T-helper 17 cell (primary cell): ENCODE measurements around the gene IKBKE. TPM values are rescaled to one million over a fixed set of nuclear protein-coding genes. Genes with fewer than 3 reads are reported as not detected.

ENCODE experiments used
- ATAC-seq: fragments of 150-1000 bp; cut with Tn5 transposase; 2 replicates; pipeline ENCODE4 v1.10.0; 2021; ENCODE audit warnings: mild to moderate bottlenecking, moderate library complexity
- DNase-seq, 3 donors: peaks; one replicate each; pipeline versions ENCODE4 v3.0.0 to v3.0.0-alpha.2; 2020 to 2021
- H3K9me3 ChIP-seq: one replicate; pipeline ENCODE4 v1.7.0; 2013; ENCODE audit warnings: low read length, mild to moderate bottlenecking; ENCODE audit not compliant: control insufficient read depth, poor library complexity, severe bottlenecking
- H3K27ac Mint-ChIP-seq: one replicate; pipeline ENCODE4 v1.8.0; 2022; ENCODE audit warnings: mild to moderate bottlenecking, moderate library complexity, mixed read lengths
- H3K27me3 Mint-ChIP-seq: one replicate; pipeline ENCODE4 v1.8.0; 2022; ENCODE audit warnings: mixed read lengths
- H3K36me3 Mint-ChIP-seq: one replicate; pipeline ENCODE4 v1.8.0; 2022; ENCODE audit warnings: low read depth, mixed read lengths
- H3K4me1 Mint-ChIP-seq: one replicate; pipeline ENCODE4 v1.8.0; 2022; ENCODE audit warnings: mild to moderate bottlenecking, mixed read lengths
- H3K4me3 Mint-ChIP-seq: one replicate; pipeline ENCODE4 v1.8.0; 2022; ENCODE audit warnings: mild to moderate bottlenecking, moderate library complexity, mixed read lengths
- total RNA-seq, 4 donors: library from RNA in 2 of 4; stranded (reverse) in 2 of 4; gene quantifications; one replicate each; pipeline ENCODE4 v1.2.3 and lab custom pipeline; 2022 to 2026

Gene IKBKE
- total RNA-seq, 2 donors from 2014 or later = 48.5 to 72.5 TPM

GRCh38 chr1:206518206-206518605 lies 47.9 kb downstream of the IKBKE start:
- no peaks in the 10 kb centered on the region for H3K36me3 Mint-ChIP-seq
- DNase-seq (no peak), ATAC-seq (no peak)
- H3K4me3 Mint-ChIP-seq = no peak overlapping the region
- no peaks in the 10 kb centered on the region for H3K27me3 Mint-ChIP-seq
- no peak overlapping the region for H3K27ac Mint-ChIP-seq
- H3K9me3 ChIP-seq = no peaks in the 10 kb centered on the region
- no peaks in the 10 kb centered on the region for H3K4me1 Mint-ChIP-seq

GRCh38 chr1:206518743-206519142 lies 48.5 kb downstream of the IKBKE start:
- H3K36me3 Mint-ChIP-seq = no peaks in the 10 kb centered on the region
- no peaks in the 10 kb centered on the region for H3K9me3 ChIP-seq
- no peak overlapping the region for H3K27ac Mint-ChIP-seq
- ATAC-seq (no peak), DNase-seq (no peak)
- no peaks in the 10 kb centered on the region for H3K4me1 Mint-ChIP-seq
- no peak overlapping the region for H3K4me3 Mint-ChIP-seq
- no peaks in the 10 kb centered on the region for H3K27me3 Mint-ChIP-seq

DNA sequence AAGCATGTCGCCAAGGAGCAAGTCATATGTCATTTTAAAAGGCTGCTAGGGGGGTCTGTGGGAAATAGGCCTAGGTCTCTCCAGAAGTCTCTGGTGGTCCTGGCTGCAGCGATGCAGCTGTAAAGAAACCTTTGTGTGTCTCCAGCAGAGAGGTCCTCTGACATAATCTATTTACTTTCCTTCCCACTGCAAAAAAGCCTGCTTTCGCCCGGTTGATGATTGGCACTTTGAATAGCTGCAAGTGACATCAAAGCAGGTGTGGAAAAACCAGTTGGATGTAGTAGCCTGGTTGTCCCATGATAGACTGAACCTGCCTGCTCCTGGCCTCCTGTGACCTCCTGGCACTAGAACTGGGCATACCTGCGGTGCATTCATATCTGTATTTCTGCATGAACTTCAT lies 50.9 kb downstream of the IKBKE start:
- no peaks in the 10 kb centered on the region for H3K9me3 ChIP-seq
- no peak overlapping the region for H3K4me3 Mint-ChIP-seq
- H3K27me3 Mint-ChIP-seq = no peaks in the 10 kb centered on the region
- H3K27ac Mint-ChIP-seq = no peak overlapping the region
- DNase-seq = no peak
- H3K4me1 Mint-ChIP-seq = no peaks in the 10 kb centered on the region
- no peaks in the 10 kb centered on the region for H3K36me3 Mint-ChIP-seq
- no peak for ATAC-seq

- no peaks in the 10 kb centered on the region for H3K36me3 Mint-ChIP-seq
- H3K4me1 Mint-ChIP-seq = no peaks in the 10 kb centered on the region
- ATAC-seq = no peak
- H3K27ac Mint-ChIP-seq = no peak overlapping the region
- no peak overlapping the region for H3K4me3 Mint-ChIP-seq
- no peaks in the 10 kb centered on the region for H3K9me3 ChIP-seq
- DNase-seq = no peak
- no peaks in the 10 kb centered on the region for H3K27me3 Mint-ChIP-seq
Observed at GRCh38 chr1:206521694-206522402, 51.6 kb downstream of the IKBKE start.

- no peaks in the 10 kb centered on the region for H3K4me1 Mint-ChIP-seq
- H3K27me3 Mint-ChIP-seq = no peaks in the 10 kb centered on the region
- no peak overlapping the region for H3K4me3 Mint-ChIP-seq
- DNase-seq (no peak), ATAC-seq (no peak)
- H3K27ac Mint-ChIP-seq = no peak overlapping the region
- H3K9me3 ChIP-seq = no peaks in the 10 kb centered on the region
- no peaks in the 10 kb centered on the region for H3K36me3 Mint-ChIP-seq
Observed at GRCh38 chr1:206524739-206525364, 54.6 kb downstream of the IKBKE start.

- no peaks in the 10 kb centered on the region for H3K36me3 Mint-ChIP-seq
- no peak overlapping the region for H3K4me3 Mint-ChIP-seq
- H3K27me3 Mint-ChIP-seq = no peaks in the 10 kb centered on the region
- H3K27ac Mint-ChIP-seq = no peak overlapping the region
- DNase-seq (no peak), ATAC-seq (no peak)
- no peaks in the 10 kb centered on the region for H3K4me1 Mint-ChIP-seq
- H3K9me3 ChIP-seq = no peaks in the 10 kb centered on the region
Observed at GRCh38 chr1:206526064-206526911, 56.0 kb downstream of the IKBKE start.

GRCh38 chr1:206529425-206529824 lies 59.1 kb downstream of the IKBKE start:
- no peak overlapping the region for H3K4me3 Mint-ChIP-seq
- no peak overlapping the region for H3K27ac Mint-ChIP-seq
- no peaks in the 10 kb centered on the region for H3K36me3 Mint-ChIP-seq
- H3K9me3 ChIP-seq = no peaks in the 10 kb centered on the region
- no peak for DNase-seq
- H3K27me3 Mint-ChIP-seq = no peaks in the 10 kb centered on the region
- no peaks in the 10 kb centered on the region for H3K4me1 Mint-ChIP-seq
- ATAC-seq = no peak

GRCh38 chr1:206532368-206532767 lies 62.1 kb downstream of the IKBKE start:
- Mint-ChIP-seq H3K27me3 (no peaks in the 10 kb centered on the region), H3K36me3 (no peaks in the 10 kb centered on the region), H3K4me1 (no peaks in the 10 kb centered on the region), H3K4me3 (no peak overlapping the region), H3K27ac (no peak overlapping the region)
- ATAC-seq (no peak), DNase-seq (no peak)
- no peaks in the 10 kb centered on the region for H3K9me3 ChIP-seq

GRCh38 chr1:206534552-206534951 lies 64.3 kb downstream of the IKBKE start:
- no peak overlapping the region for H3K27ac Mint-ChIP-seq

DNA sequence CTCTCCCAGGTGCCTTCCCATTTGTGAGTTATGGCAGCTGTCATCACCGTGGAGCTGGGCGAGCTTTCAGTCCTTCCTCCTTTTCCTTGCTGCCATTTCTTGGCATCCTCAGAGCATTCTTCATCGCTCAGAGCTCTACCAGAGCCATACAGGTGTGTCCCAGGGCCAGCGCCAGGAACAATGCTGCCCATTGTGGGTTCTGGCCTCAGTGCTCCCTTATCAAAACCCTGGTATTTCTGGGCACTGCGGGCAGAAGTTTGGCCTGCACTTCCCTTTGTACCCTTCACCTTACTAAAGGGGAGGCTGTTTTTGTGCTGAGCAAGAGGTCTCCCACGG lies 65.5 kb downstream of the IKBKE start:
- Mint-ChIP-seq H3K36me3 (no peaks in the 10 kb centered on the region), H3K4me3 (no peak overlapping the region), H3K27me3 (no peaks in the 10 kb centered on the region), H3K4me1 (no peaks in the 10 kb centered on the region), H3K27ac (no peak overlapping the region)
- no peaks in the 10 kb centered on the region for H3K9me3 ChIP-seq
- no peak for ATAC-seq
- DNase-seq = no peak

More at GRCh38 chr1:206534552-206534951, 64.3 kb downstream of the IKBKE start:
- H3K9me3 ChIP-seq = no peaks in the 10 kb centered on the region
- Mint-ChIP-seq H3K27me3 (no peaks in the 10 kb centered on the region), H3K4me1 (no peaks in the 10 kb centered on the region), H3K36me3 (no peaks in the 10 kb centered on the region), H3K4me3 (no peak overlapping the region)
- no peak for ATAC-seq
- DNase-seq = no peak

DNA sequence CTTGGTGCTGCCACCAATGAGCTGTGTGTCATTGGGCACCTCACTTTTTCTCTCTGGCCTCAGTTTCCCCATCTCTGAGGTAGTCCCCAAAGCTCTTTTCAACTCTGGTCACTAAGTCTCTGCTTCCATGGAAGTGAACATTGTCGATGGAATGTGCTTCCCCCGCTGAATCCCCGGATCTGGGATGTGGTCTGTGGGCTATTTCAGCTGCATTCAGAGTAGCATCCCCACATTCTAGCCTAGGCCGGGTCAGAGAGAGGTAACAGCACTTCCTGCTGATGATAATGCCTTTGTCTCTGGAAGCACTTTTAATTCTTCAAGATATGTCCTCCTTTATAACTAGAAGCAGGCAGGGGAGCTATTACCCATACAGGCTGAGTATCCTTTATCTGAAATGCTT lies 66.9 kb downstream of the IKBKE start:
- no peak overlapping the region for H3K27ac Mint-ChIP-seq
- no peaks in the 10 kb centered on the region for H3K4me1 Mint-ChIP-seq
- H3K4me3 Mint-ChIP-seq = no peak overlapping the region
- ATAC-seq (no peak), DNase-seq (no peak)
- no peaks in the 10 kb centered on the region for H3K9me3 ChIP-seq
- no peaks in the 10 kb centered on the region for H3K36me3 Mint-ChIP-seq
- no peaks in the 10 kb centered on the region for H3K27me3 Mint-ChIP-seq

- DNase-seq (no peak), ATAC-seq (no peak)
- Mint-ChIP-seq H3K4me1 (no peaks in the 10 kb centered on the region), H3K27me3 (no peaks in the 10 kb centered on the region), H3K4me3 (no peak overlapping the region), H3K36me3 (no peaks in the 10 kb centered on the region), H3K27ac (no peak overlapping the region)
- H3K9me3 ChIP-seq = no peaks in the 10 kb centered on the region
Observed at GRCh38 chr1:206538086-206538770, 68.0 kb downstream of the IKBKE start.
